Effector CD8-positive, alpha-beta T cell (primary cell): Measurements from ENCODE around the gene OR51A4.
"Not testable (repeated sequence)": the region's sequence is repeated elsewhere in the genome, so short reads cannot be mapped to it uniquely, and the experiment has no call there.

ENCODE experiments used
- DNase-seq: peaks from one replicate; lab custom pipeline; 2025; lab: John Stamatoyannopoulos, UW
- total RNA-seq, 4 experiments: gene quantifications; one replicate each; lab custom pipeline; 2026; lab: John Stamatoyannopoulos, UW

The OR51A4 gene
- total RNA-seq, result 0 to 0.10 (median 0) reads per million in 4 experiments

GRCh38 chr11:4947505-4947904 lies at the start of gene OR51A4:
Gene OR51A4 (minus strand): TSS chr11:4947605. CDS start chr11:4947100, 505 bp downstream.
- DNase-seq, result no peak

GRCh38 chr11:4994551-4994950 lies 47.1 kb upstream of the OR51A4 start, which contains the start of gene OR51L1:
Gene OR51L1 (plus strand): TSS chr11:4994851. CDS start chr11:4998983, 4,132 bp downstream.
- DNase-seq, result no peak

- no peak for DNase-seq
These were observed 43.7 kb upstream of the OR51A4 start for GRCh38 chr11:4991060-4991459.

GRCh38 chr11:4983841-4984240 lies 36.4 kb upstream of the OR51A4 start:
- no peak for DNase-seq

- DNase-seq, result no peak
These were observed 35.3 kb upstream of the OR51A4 start for GRCh38 chr11:4982678-4983077.

GRCh38 chr11:4979036-4979435 lies 31.6 kb upstream of the OR51A4 start:
- no peak for DNase-seq

- DNase-seq, result no peak
These were observed 28.0 kb upstream of the OR51A4 start for GRCh38 chr11:4975436-4975835.

GRCh38 chr11:4962816-4963215 lies 15.4 kb upstream of the OR51A4 start:
- DNase-seq, result no peak

- no peak for DNase-seq
These were observed 13.5 kb upstream of the OR51A4 start for GRCh38 chr11:4960877-4961276.

GRCh38 chr11:4957396-4957795 lies 10.0 kb upstream of the OR51A4 start:
- no peak for DNase-seq

GRCh38 chr11:4955613-4956012 lies 8.2 kb upstream of the OR51A4 start, which contains the start of gene OR51A2:
Gene OR51A2 (minus strand): TSS chr11:4955713. CDS start chr11:4955713, 0 bp downstream.
- DNase-seq, result not testable (repeated sequence)

GRCh38 chr11:4936745-4937144 lies 10.7 kb downstream of the OR51A4 start:
- no peak for DNase-seq

- DNase-seq, result no peak
These were observed 14.7 kb downstream of the OR51A4 start for GRCh38 chr11:4932751-4933150.

GRCh38 chr11:4926608-4927007 lies 20.8 kb downstream of the OR51A4 start:
- no peak for DNase-seq

GRCh38 chr11:4924239-4924638 lies 23.2 kb downstream of the OR51A4 start, which contains the start of gene OR51G1:
Gene OR51G1 (minus strand): TSS chr11:4924339. CDS start chr11:4924339, 0 bp downstream.
- DNase-seq, result no peak

- no peak for DNase-seq
These were observed 25.1 kb downstream of the OR51A4 start for GRCh38 chr11:4922304-4922703.

GRCh38 chr11:4921796-4922195 lies 25.6 kb downstream of the OR51A4 start:
- no peak for DNase-seq

GRCh38 chr11:4919250-4919649 lies 28.2 kb downstream of the OR51A4 start, which contains the start of gene OR51G2:
Gene OR51G2 (minus strand): TSS chr11:4919350. CDS start chr11:4915663, 3,687 bp downstream.
- DNase-seq, result no peak

GRCh38 chr11:4916581-4916980 lies 30.8 kb downstream of the OR51A4 start:
- no peak for DNase-seq

GRCh38 chr11:4903484-4903883 lies 43.9 kb downstream of the OR51A4 start, which contains the start of gene OR51A7:
Gene OR51A7 (plus strand): TSS chr11:4903783. CDS start chr11:4907370, 3,587 bp downstream.
- no peak for DNase-seq
